Astrocyte (in vitro differentiated cells and primary cell): Measurements from ENCODE around the gene CCNT2.

Experiments used
- EZH2 ChIP-seq: IDR thresholded peaks from 2 replicates; pipeline ENCODE4 v1.6.1; 2012; ENCODE audit warnings: mild to moderate bottlenecking, low read length, inconsistent platforms; ENCODE audit not compliant: insufficient read depth
- TF ChIP-seq, protein P1 (sequence below): IDR thresholded peaks from 2 replicates; pipeline ENCODE4 v1.5.1; 2011; ENCODE audit warnings: low read depth, mild to moderate bottlenecking, inconsistent platforms, low read length, moderate library complexity; ENCODE audit not compliant: insufficient read depth

DNA sequence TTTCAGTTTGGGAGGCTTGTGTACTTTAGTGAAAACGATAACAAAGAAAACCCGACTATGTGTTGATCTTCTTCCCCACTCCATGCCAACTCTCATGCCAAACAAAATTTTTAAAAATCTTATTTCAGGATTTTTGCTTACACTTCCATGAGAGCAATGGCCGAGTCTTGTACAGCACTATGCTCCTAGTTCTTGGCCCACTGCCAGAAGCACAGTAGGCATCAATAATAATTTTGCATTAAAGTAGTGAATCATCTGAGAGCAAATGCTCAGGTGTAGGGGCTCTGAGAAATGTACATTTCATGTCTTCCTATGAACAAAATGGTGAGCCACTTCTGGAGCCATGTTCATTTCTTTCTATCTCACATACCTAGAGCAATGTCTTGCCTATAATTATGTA lies 66.4 kb downstream of the CCNT2 start:
- TF ChIP-seq, protein P1, sequence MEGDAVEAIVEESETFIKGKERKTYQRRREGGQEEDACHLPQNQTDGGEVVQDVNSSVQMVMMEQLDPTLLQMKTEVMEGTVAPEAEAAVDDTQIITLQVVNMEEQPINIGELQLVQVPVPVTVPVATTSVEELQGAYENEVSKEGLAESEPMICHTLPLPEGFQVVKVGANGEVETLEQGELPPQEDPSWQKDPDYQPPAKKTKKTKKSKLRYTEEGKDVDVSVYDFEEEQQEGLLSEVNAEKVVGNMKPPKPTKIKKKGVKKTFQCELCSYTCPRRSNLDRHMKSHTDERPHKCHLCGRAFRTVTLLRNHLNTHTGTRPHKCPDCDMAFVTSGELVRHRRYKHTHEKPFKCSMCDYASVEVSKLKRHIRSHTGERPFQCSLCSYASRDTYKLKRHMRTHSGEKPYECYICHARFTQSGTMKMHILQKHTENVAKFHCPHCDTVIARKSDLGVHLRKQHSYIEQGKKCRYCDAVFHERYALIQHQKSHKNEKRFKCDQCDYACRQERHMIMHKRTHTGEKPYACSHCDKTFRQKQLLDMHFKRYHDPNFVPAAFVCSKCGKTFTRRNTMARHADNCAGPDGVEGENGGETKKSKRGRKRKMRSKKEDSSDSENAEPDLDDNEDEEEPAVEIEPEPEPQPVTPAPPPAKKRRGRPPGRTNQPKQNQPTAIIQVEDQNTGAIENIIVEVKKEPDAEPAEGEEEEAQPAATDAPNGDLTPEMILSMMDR = no peak
- TF ChIP-seq EZH2 = no peak
